ENCODE data around the gene TBX18. TPM values are rescaled to one million over a fixed set of nuclear protein-coding genes. Genes with fewer than 3 reads are reported as not detected.

Gene TBX18
- total RNA-seq, 1 experiment from 2014 or later: 14.4 TPM

DNA sequence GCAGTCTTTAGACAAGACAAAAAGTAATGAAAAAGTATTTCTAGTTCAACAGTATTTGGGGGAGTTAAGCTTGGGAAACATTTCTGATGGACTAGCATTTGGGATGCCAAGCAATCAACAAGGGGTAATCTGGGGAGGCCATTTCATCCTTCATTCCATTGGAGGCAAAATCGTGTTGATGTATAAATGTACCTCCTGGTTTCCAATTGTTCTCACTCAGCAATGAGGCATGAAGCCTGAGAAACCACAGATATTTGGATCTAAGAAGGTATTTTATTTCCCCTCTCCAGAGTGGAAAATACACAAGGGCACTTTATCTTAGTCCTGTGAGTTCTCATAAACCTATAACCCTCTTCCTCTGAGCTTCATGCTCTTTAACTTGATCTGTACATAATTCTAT is 68.2 kb downstream of the TBX18 start:
- no peak overlapping the region for H3K4me3 ChIP-seq (replicated peaks in 1 of 2; ENCODE audit: low read depth in 1 of 2, low read length in 2 of 2)
- no peaks in the 10 kb centered on the region for H3K27me3 ChIP-seq (ENCODE audit: insufficient read depth, low read length)
- H3K9me3 ChIP-seq (ENCODE audit: control insufficient read depth in 1 of 2, insufficient read depth in 1 of 2, low read depth in 1 of 2, low read length in 2 of 2): no peaks in the 10 kb centered on the region
- RAD21 ChIA-PET (ENCODE audit: low non-redundant PET in 1 of 2, low total read pairs in 2 of 2, uncharacterized antibody in 2 of 2, unreplicated experiment in 2 of 2): no interaction called here
- DNase-seq (ENCODE audit: low read depth, low spot score): no peak
- intact Hi-C loops (cut with micrococcal nuclease): no loop called here
- no peak overlapping the region for H3K27ac ChIP-seq (ENCODE audit: low read depth, low read length)
- H3K4me1 ChIP-seq (ENCODE audit: control insufficient read depth in 1 of 2, insufficient read depth in 2 of 2, low read length in 2 of 2): no peaks in the 10 kb centered on the region
- no peaks in the 10 kb centered on the region for H3K9me2 ChIP-seq (ENCODE audit: insufficient read depth)
- no peak for ATAC-seq
- no peaks in the 10 kb centered on the region for H3K79me2 ChIP-seq (ENCODE audit: insufficient read depth, low read length)
- no peak overlapping the region for H3K9ac ChIP-seq (ENCODE audit: low read length)
- POLR2A ChIA-PET: no interaction called here
- no peak for TF ChIP-seq FOSL1 (IDR thresholded peaks at IDR 0.05; ENCODE audit: low read depth)
- no peaks in the 10 kb centered on the region for H3K36me3 ChIP-seq (ENCODE audit: control insufficient read depth in 1 of 2, insufficient read depth in 2 of 2, low read length in 2 of 2)
- H4K20me1 ChIP-seq (ENCODE audit: insufficient read depth): no peaks in the 10 kb centered on the region
- H2AFZ ChIP-seq (ENCODE audit: low read depth, low read length, poor library complexity, severe bottlenecking): no peak overlapping the region
- H3K4me2 ChIP-seq (ENCODE audit: low read length): no peak overlapping the region
- CTCF ChIA-PET: interaction anchor here (1.6 kb wide), 1 partner anchor 10 kb away, joined by 3 read pairs; no protein-coding TSS in a partner anchor
- no TSS peak for BruUV-seq (replicated peaks)

DNA sequence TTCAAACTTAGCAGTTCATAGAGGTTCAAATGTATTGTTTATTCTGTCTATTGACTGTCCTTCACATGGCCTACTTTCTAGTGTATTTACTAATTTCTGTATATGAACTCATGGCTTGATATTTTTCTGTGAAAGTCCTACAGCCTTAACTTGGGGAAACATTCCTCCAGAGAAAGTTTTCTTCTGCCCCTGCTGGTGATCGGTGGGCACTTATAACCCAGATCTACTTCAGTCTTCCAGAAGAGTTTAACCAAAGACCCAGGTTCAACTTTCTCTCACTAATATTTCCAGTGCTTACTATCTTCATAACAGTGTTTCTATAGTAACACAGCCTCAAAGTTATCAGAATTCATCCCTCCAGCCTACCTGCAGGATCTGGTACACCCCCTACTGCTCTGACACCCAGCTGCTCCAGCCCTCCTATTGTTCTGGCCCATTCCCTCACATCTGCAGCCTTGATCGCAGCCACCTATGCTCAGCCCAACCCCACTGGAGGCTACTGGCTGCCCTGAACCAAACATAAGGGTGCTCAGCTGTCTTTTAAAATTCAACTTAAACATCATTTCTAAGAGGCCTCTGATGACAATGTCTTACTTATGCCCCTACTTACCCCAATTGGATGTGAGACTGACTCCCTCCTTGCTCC is 72.3 kb downstream of the TBX18 start:
- RAD21 ChIA-PET (ENCODE audit: low non-redundant PET in 1 of 2, low total read pairs in 2 of 2, uncharacterized antibody in 2 of 2, unreplicated experiment in 2 of 2): no interaction called here
- Histone ChIP-seq H3K9me2 (ENCODE audit: insufficient read depth) (no peaks in the 10 kb centered on the region), H3K27ac (ENCODE audit: low read depth, low read length) (no peak overlapping the region), H3K9ac (ENCODE audit: low read length) (no peak overlapping the region), H3K79me2 (ENCODE audit: insufficient read depth, low read length) (no peaks in the 10 kb centered on the region), H3K4me2 (ENCODE audit: low read length) (no peak overlapping the region), H3K4me3 (replicated peaks in 1 of 2; ENCODE audit: low read depth in 1 of 2, low read length in 2 of 2) (no peak overlapping the region), H2AFZ (ENCODE audit: low read depth, low read length, poor library complexity, severe bottlenecking) (no peak overlapping the region), H3K27me3 (ENCODE audit: insufficient read depth, low read length) (no peaks in the 10 kb centered on the region), H3K9me3 (ENCODE audit: control insufficient read depth in 1 of 2, insufficient read depth in 1 of 2, low read depth in 1 of 2, low read length in 2 of 2) (no peaks in the 10 kb centered on the region), H3K4me1 (ENCODE audit: control insufficient read depth in 1 of 2, insufficient read depth in 2 of 2, low read length in 2 of 2) (no peaks in the 10 kb centered on the region), H4K20me1 (ENCODE audit: insufficient read depth) (no peaks in the 10 kb centered on the region), H3K36me3 (ENCODE audit: control insufficient read depth in 1 of 2, insufficient read depth in 2 of 2, low read length in 2 of 2) (no peaks in the 10 kb centered on the region)
- DNase-seq (ENCODE audit: low read depth, low spot score): no peak
- CTCF ChIA-PET: no interaction called here
- POLR2A ChIA-PET: no interaction called here
- no peak for ATAC-seq
- no TSS peak for BruUV-seq (replicated peaks)
- intact Hi-C loops (cut with micrococcal nuclease): no loop called here
- TF ChIP-seq, protein P1, sequence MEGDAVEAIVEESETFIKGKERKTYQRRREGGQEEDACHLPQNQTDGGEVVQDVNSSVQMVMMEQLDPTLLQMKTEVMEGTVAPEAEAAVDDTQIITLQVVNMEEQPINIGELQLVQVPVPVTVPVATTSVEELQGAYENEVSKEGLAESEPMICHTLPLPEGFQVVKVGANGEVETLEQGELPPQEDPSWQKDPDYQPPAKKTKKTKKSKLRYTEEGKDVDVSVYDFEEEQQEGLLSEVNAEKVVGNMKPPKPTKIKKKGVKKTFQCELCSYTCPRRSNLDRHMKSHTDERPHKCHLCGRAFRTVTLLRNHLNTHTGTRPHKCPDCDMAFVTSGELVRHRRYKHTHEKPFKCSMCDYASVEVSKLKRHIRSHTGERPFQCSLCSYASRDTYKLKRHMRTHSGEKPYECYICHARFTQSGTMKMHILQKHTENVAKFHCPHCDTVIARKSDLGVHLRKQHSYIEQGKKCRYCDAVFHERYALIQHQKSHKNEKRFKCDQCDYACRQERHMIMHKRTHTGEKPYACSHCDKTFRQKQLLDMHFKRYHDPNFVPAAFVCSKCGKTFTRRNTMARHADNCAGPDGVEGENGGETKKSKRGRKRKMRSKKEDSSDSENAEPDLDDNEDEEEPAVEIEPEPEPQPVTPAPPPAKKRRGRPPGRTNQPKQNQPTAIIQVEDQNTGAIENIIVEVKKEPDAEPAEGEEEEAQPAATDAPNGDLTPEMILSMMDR (IDR thresholded peaks at IDR 0.05 in 2 of 3, conservative IDR thresholded peaks at IDR 0.05 in 1 of 3; ENCODE audit: borderline replicate concordance in 1 of 3, insufficient read depth in 1 of 3, low read depth in 2 of 3, low read length in 2 of 3): 0 out of 6 replicates have a peak, but pooled peaks of 2 of the 3 experiments have one; percentile 1 to 18
- no peak for TF ChIP-seq ELF1 (IDR thresholded peaks at IDR 0.05; ENCODE audit: borderline replicate concordance, low read depth)

Data from HCT116 (cell line).